ENCODE measurements around the gene ETS2.

- TF ChIP-seq CTCF (IDR thresholded peaks at IDR 0.05), result no peak
- no peak for TF ChIP-seq POLR2A (IDR thresholded peaks at IDR 0.05)
These were observed 17.3 kb upstream of the ETS2 start for GRCh38 chr21:38788275-38788905.

All from thyroid gland (tissue), 4 donors.